Hematopoietic multipotent progenitor cell treated with erythropoietin and hydrocortisone succinate and interleukin-3 and kit ligand, for 4 days (in vitro differentiated cells): ENCODE measurements around the gene PCNX2.

Experiments used
- DNase-seq: peaks from one replicate; pipeline ENCODE4 v3.0.0-alpha.2; 2015

The PCNX2 gene

DNA sequence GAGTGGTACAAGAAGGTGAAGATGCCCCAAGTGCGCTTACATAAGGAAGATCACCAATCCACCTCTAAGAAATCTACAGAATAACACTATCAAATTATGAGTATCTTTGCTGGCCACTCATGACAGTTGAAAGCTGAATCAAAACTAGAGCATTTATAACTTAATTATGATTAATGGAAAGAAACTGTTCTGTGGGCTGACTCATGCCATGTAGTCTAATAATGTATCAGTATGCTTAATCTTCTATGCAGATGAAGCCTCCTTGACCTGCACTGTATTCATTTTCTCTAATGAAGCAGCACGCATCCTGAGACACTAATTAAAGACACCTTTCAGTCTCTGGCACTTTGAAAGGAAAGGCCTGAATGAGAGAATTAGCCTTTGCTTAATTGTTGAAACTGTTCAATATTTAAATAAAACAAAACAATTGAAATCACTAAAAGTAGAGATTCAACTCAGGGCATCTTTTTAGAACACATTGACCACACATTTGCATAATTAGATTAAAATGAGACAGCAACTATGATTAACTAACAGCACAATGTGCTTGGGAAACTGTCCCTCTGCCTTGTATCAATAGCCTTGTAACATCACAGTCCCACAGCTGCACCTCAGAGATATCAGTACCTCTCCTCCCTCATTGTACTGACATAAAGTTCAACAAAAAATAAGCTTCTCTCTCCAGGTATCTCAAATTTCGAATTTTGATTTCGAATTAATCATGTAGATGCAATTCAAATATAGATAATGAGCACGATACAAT, 239.5 kb downstream of the PCNX2 start:
- DNase-seq: no peak

DNA sequence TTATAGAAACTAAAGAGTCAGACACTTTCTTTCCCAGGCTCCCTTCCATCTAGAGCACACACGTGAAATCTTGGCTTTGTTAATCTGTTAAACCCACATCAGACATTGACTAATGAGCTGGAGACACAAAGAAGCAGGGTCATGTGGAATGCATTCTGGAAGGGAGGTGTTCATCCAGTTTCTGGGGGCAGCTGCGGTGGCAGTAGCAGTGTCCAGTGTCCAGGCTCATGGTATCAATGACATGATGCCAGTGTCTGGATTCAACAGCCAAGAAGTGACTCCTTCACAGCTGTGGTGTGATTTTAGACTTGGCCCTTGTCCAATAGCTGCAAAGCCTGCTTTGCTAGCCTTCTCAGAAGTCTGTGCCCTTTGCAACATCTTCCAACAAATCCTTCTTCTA, 249.9 kb downstream of the PCNX2 start:
- DNase-seq: no peak

DNA sequence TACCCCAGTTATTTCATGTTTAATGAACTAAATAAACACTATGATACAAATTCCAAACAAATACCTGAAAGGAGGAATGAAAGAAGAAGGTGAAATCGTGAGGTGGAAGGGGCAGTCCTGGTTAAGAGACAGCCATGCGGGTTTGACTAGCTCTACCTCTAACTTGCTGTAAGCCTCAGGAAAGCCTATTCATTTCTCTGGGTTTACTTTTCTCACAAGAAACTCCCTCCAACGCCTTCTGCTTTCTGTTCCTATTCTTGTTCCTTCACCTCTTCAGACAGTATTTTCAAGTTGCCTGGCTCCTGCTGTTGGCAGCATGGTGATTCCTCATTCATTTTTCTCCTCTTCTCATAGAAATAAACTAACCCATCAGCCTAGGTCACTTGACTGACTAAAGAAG, 252.7 kb downstream of the PCNX2 start:
- DNase-seq: no peak

DNA sequence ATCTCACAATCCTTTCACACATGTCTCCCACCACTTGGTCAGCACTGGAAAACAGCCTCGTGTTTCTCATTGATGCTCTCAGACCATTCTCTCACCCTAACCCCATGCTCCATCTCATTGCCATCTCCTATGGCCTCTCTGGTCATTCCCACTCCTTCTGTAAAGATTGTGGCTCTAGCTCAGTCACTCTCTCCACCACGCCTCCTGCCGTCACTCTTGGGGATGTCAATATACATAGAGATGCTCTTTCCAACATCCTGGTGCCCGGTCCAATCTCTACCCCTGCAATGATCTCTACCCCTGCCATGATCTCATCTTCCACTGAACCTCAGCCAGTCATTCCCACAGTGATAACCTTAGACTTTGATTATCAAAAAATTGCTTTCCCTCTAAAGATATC, 255.0 kb downstream of the PCNX2 start:
- no peak for DNase-seq

DNA sequence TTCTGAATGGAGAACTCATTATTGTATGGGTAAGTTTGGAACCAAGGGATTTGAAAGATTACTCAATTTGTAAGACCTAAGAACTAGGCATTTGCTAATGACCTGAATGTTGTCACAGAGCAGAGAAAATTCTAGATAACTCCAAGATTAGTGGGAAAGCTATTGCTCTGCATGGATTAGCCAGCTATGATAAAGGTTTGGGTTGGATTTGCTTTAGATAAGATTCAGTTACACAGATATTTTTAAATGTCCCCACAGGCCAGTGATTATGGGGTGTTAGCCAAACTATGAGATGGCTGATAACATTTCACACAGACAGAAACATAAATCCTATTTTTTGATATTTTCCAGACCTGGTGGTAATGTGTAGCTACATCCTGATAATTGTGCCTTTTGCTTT, 256.9 kb downstream of the PCNX2 start:
- DNase-seq: no peak

DNA sequence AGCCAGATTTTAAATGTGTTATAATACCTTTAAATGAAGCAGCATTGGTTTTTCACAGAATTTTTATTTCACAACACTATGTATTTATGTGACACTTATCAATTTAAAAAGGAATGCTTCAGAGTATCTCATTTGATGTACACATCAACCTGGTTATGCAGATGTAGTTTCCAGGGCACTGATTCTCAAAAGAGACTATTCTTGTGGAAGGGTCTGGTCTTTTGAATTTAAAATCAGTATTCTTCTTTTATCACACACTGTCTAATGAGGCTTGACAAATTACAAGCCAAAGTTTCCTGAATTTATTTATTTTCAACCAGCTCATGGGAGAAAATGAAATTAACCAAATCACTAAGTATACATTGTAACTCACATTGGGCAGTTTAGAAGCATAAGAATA, 257.7 kb downstream of the PCNX2 start:
- DNase-seq: no peak

DNA sequence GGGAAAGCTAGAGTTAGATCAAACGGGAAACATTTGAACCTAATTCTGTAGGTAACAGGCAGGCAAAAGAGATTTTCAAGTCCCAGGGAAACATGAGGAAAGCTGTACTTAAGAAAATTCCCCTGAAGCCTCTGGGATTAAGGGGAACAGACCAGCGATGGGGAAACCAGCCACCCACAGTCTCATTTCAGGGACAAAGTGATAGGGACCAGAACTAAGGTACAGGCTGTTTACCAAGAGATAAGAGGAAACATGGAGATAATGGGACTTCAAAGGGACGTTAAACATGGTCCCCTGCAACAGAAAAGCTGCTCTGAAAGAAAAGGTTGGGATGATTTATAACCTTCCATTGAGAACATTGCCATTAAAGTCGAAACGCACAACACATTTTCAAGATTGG, 260.7 kb downstream of the PCNX2 start:
- no peak for DNase-seq

DNA sequence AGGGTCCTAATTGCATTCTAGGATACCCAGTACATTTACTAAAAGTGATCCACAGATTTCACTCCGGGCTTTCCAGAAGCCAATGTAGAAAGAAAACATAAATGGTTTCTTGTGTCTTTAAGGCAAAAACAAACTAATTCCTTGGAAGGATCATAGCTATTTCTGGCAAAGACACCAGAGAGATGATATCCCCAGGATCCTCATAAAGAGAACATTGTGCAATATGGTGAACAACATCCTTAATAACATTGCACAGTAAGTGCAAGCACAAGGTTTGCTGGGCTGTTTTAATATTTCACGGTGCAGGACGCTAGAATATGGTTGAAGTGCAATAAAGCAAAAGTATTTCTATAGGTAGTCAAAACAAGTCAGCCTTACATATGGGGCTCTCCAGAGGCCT, 262.2 kb downstream of the PCNX2 start:
- no peak for DNase-seq

DNA sequence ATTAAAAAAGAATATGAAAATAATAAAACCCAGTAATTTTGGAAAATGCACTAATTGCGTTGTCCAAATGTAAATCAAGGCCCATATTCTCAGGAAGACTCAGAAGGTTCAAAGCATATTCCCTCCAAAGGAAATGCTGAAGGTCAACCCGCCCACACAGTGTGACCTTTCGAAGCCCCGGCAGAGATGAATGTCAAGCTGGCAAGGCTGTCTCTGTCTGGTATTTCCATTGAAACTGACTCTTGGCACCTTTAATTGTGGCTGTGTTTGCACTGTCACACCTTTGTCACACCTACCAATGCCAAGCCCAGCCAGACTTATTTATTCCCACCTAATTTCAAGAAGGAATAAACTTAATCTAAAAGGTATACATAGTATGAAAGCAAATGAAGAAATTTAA, 262.6 kb downstream of the PCNX2 start:
- DNase-seq: no peak

DNA sequence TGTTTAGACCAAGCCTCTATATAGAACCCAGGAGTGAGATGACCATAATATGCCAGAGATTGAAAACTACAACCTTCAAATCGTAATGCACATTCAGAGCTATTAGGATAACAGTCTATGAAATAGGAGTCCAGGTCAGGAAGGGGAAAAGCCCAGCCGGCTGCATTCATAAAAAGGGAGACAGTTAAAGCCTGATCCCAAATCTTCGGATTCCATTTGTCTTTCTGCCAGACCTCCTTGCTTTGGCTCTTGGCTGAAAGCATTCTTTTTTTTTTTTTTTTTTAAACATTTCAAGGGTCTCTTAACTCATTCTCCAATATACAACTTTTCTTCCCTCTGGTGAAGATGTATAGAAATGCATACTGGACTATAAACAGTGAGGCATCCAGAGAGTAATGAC, 264.0 kb downstream of the PCNX2 start:
- no peak for DNase-seq

DNA sequence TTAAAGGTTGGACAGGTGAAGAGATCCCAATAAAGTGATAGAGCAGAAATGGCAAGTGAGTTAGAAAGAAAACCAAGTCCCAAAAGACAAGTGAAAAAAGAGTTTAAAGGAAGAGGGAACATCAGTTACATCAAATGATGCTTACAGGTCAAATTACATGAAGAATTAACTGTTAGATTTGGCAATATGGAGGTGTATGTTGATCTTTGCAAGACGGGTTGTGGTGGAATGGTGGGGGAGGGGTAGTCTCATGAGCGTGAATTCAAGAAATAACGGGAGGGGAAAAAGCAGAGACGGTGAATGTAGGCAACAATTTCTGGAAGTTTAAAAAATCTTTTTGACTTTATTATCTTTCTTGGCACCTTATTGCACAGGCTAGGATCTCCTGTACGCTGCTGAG, 268.5 kb downstream of the PCNX2 start:
- no peak for DNase-seq

DNA sequence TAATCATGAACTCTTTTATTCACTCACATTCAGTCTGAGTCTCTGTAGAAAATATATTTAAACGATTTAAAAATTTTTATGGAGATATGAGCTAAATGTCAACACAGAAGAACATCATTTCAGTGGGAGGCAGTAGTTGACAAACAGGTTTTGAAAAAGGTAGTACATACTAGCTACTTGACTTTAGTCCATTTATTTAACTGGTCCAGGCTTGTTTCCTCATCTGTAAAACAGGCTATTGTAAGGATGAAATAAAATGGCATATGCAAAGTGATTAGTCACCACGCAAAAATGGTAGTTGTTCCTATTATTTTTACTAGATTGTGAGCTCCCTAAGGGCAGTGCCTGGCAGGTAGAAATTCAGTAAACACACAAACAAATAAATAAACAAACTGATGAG, 270.0 kb downstream of the PCNX2 start:
- DNase-seq: no peak

DNA sequence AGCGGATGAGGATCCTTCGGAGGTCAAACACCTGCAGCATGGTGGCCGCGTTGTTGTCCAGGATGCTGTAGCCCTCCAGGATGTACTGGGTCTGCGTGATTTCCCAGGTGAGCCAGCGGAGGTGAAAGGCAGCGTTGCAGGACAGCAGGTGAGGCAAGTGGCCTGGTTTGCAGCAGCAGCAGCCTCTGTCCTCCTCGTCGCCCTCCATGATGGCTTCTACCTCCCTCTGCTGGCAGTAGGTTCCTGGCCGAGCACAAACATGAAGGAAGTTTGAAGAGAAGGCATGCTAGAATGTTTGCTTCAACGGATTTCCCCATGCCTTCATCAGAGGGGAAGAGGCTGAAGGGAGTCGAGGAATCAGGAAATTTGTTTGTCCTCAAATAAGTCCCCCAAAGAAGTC, 270.4 kb downstream of the PCNX2 start:
- DNase-seq: peak; percentile 71

DNA sequence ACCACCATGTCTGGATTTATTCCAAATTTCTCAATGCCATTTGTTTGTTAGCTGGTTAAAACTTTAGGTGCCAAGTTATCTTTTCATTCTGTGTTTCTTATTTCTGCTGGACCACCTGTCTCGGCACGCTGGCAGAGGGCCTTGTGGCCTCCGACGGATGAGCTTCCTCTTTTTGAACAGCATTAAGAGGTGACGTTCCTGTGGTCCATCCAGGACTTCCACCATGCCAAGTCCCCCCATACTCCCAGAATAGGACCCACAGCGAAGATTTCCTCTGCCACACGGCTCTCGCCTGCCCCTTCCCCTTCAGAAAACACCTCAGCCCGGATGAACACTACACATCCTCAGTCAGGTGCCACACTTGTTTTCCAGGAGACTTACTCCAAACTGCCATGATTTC, 271.3 kb downstream of the PCNX2 start:
- DNase-seq: peak; percentile 28

DNA sequence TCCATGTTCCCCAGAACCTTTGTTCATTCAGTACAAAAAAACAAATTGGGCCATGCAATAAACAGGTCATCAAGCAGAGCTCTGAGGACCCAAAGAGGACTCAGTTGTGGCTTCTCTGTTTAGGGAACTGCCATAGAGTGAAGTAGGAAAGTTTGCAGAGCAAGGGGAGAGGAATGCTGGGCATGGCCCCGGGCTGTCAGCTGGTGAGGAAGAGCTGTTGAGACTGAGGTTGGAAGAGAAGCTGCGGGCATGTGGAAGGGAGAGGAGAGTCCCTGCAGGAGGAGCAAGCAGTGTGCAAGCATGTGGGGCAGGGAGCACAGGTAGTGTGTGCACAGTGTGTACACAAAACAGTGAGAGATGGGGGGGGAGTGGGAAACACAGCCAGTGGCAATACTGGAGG, 273.3 kb downstream of the PCNX2 start:
- DNase-seq: no peak

DNA sequence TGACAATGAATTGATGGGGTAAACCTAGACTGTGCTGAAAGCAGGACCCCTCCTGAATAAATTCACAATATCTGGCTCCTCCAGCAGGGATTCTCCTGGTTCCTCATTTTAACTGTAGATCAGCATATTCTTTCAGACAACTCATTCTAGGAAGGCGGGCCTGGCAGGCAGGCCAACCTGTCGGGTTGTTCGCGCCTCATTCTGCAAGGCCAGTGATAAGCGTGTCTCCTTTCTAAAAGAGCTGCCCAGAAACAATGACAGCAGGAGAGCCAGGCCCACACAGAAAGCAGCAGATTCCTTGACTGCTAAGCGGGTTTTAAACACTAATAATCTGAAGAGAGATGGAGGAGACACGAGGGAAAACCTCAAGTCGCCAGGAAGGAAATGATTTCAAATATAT, 275.1 kb downstream of the PCNX2 start:
- peak; percentile 50 for DNase-seq

DNA sequence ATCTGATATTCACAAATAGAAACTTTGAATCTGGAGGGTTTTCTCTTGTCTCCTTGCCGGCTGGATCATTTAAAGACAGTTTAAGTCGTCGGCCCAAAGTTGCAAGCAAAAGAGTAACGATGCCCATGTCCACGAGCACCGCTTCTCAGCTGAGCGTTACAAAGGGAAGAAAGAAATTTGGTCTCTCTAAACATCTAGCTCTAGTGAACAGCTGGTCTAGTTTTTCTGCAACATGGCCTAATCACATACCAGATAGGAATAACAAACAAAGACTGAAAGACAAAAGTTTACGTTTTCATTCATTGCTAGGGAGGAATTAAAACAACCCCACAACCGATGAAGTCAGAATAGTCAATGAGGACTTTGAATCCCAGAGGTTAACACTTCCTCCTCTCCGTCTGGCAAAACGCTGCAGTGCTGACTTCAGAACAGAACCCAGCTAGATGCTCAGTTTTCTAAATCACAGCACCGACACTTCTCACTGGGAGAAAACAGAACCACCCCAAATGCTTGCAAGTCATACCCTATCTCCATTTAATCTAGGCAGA, 275.7 kb downstream of the PCNX2 start:
- no peak for DNase-seq

DNA sequence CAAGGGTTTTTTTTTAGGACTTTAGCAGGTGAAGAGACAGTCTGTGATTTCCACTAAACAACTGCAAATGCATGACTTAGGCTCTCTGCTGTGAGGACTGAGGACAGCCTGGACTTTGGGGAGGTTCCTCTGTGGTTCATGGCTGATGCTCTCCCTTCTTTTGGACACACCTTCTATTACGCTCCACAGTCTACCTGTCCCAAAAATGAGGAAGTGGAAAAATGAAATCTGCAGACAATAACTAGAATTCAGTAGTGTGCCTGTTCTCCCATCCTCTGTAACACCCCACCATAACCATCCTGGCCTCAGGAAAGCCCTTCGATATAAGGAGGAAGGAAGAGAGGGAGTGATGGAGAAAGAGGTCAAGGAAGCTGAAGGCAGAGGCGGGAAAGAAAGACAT, 276.4 kb downstream of the PCNX2 start:
- DNase-seq: no peak

DNA sequence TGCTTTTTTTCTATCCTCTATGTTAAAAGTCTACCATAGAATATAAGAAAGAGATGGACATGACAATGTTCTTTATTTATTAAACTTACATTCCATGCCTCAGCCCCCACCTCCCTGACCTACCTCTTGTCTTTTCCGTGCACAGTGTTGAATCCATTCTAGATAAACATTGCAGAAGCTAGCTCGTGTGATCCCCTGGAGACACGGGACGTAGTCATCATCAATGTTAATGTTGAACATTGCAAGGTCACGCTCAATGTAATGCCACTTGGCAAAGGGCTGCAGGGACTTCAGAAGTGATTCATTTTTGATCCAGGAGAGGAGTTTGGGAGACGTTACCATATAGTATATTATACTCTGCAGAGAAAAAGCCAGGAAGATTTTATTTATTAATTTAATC, 278.7 kb downstream of the PCNX2 start:
- DNase-seq: no peak

DNA sequence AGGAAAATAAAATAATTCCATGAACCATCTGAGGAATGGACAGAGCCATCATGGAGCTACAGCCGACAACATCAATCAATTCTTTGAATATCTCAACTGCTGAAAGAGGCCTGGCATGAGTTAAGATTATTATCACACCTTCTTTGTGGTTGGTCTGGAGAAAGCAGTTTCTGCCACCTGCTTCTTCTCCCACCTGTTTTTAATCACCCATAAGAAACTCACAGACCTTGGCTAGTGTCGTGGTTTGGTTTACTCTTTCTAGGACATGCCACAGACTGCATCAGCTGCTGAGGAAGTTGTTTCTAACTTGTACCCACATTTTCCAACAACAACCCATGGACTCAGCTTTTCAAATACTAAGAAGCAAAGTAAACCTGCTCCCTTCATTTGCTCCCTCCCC, 279.6 kb downstream of the PCNX2 start:
- DNase-seq: peak; percentile 24

DNA sequence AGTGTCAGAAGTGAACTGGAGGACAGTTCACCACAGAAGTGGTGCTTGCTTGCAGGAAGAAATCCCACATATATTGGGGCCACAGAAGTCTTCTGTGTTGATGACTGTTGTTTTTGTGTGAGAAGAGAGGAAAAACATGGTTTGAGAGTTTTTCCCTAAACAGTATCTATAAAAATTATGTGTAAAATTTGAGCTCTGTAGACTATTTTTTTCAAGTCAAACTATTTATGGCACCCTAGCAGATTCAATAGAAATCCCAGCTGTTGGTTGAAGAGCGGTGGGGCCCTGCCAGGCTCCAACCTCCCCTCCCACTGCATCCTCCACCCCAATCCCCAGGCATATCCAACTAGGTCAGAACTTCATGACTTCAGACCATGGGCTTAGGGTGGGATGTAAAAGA, 283.5 kb downstream of the PCNX2 start:
- DNase-seq: no peak

DNA sequence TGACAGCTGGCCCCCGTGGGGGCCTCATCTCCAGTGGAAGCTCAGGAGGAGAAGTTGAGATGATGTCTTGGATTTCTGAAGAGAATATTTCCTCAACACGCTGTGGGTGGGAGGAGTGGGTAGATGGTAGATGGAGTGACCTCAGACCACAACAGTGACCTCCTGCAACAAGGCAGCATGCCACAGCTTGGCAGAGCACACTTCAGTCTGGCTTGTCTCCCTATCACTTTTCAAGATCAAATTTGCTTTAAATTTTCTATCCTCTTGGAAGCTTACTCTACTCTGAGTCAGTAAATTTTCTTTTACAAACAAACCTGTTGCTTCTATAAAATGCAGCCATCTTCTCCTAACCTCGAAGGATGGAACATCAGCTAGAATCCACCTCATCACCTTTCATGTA, 285.4 kb downstream of the PCNX2 start:
- DNase-seq: peak; percentile 36

DNA sequence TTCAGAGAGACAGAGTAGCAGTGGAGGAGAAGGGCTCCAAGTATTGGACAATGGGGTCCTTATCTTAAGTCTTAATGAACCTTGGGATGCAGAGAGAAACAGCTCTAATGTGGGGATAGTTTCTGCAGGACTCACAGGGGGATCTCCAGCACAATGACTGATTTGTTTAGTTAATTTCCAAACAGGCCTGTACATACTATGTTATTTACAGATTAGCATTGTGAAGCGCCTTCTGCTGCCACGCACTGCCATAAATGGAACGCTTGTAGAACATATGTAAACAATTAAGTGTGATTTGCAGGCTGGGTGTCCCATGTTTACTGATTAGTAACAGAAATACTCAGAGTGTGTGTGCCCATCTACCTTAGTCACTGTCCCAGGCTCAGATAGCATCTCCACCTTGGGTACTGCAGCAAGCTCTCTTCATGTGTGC, 289.0 kb downstream of the PCNX2 start:
- no peak for DNase-seq

DNA sequence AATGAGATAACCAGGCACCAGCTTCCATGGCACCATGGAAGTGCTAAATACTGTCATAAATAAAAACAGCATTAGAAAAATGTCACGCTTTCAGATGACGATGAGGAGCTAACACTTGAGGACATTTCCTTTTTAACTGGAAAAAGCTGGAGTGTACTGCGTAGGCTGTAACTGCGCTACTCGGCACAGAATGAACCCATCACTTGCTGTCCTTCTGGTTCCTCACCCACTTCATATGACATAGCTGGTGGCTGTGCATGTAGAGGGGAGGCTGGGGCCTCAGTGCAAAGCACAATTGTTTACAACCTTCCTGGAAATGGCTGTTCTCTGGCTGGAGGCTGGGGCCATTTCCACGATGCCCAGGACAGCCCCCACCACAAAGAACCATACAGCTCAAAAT, 289.4 kb downstream of the PCNX2 start:
- DNase-seq: no peak

DNA sequence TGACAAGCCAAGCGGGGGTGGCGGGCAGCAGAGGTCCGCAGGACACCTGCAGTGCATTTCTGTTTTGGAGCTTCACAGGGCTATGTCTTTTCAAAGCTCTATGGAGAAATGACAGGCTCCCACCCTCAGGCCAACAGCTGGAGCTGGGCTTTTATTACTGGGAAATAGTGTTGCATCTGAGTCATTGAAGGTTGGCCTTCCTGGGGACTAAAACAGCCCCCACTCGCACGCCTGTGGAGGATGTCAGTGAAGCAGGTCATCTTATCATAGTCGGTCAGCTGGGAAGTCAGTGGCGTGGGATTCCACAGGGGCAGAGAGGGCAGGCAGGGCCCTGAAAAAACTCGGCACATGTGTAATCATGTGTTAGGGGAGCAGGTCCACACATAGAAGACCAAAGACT, 289.8 kb downstream of the PCNX2 start:
- no peak for DNase-seq
